Smooth muscle cell (in vitro differentiated cells): ENCODE data around the gene USP53. TPM values are rescaled to one million over a fixed set of nuclear protein-coding genes. Genes with fewer than 3 reads are reported as not detected.

ENCODE experiments used
- DNase-seq: peaks from one replicate; lab custom pipeline; 2025; ENCODE audit not compliant: unreplicated experiment; lab: John Stamatoyannopoulos, UW
- H2AFZ ChIP-seq: fragments of 200-600 bp; sonication (generic); 2 replicates; pipeline ENCODE4 v1.6.0; 2016; ENCODE audit warnings: antibody characterized with exemption, low read depth, mild to moderate bottlenecking
- H3F3A ChIP-seq: fragments of 200-600 bp; sonication (generic); 2 replicates; pipeline ENCODE4 v1.6.0; 2017; ENCODE audit warnings: antibody characterized with exemption, low read depth
- H3K27ac ChIP-seq: fragments of 200-600 bp; sonication (generic); 2 replicates; pipeline ENCODE4 v1.5.1; 2016; ENCODE audit warnings: low read depth, mild to moderate bottlenecking
- H3K27me3 ChIP-seq: fragments of 200-600 bp; sonication (generic); 2 replicates; pipeline ENCODE4 v1.6.1; 2016; ENCODE audit warnings: low read depth, mild to moderate bottlenecking
- H3K36me3 ChIP-seq: fragments of 200-600 bp; sonication (generic); 2 replicates; pipeline ENCODE4 v1.5.1; 2016; ENCODE audit warnings: low read depth
- H3K4me1 ChIP-seq: fragments of 200-600 bp; sonication (generic); 2 replicates; pipeline ENCODE4 v1.5.1; 2016; ENCODE audit warnings: low read depth
- H3K4me2 ChIP-seq: fragments of 200-600 bp; sonication (generic); 2 replicates; pipeline ENCODE4 v1.6.0; 2016; ENCODE audit warnings: mild to moderate bottlenecking
- H3K4me3 ChIP-seq: fragments of 200-600 bp; sonication (generic); 2 replicates; pipeline ENCODE4 v1.5.1; 2016; ENCODE audit warnings: mild to moderate bottlenecking
- H3K79me2 ChIP-seq: fragments of 200-600 bp; sonication (generic); 2 replicates; pipeline ENCODE4 v1.6.0; 2016; ENCODE audit warnings: low read depth, mild to moderate bottlenecking
- H3K9ac ChIP-seq: fragments of 200-600 bp; sonication (generic); 2 replicates; pipeline ENCODE4 v1.6.0; 2016; ENCODE audit warnings: low read depth
- H3K9me3 ChIP-seq: fragments of 200-600 bp; sonication (generic); replicated peaks from 2 replicates; pipeline ENCODE4 v1.5.1; 2016; ENCODE audit warnings: low read depth
- H4K20me1 ChIP-seq: fragments of 200-600 bp; sonication (generic); 2 replicates; pipeline ENCODE4 v1.6.0; 2016; ENCODE audit warnings: low read depth
- CTCF ChIP-seq: fragments of 200-600 bp; sonication (generic); IDR thresholded peaks from 2 replicates; pipeline ENCODE4 v1.5.1; 2017; ENCODE audit warnings: borderline replicate concordance, mild to moderate bottlenecking, antibody characterized with exemption; ENCODE audit not compliant: insufficient read depth, poor library complexity, severe bottlenecking
- WGBS: methylation state at CpG from one replicate; pipeline ENCODE4 v1.1.7; 2016; ENCODE audit warnings: low lambda C conversion rate; 5-methylcytosine and 5-hydroxymethylcytosine counted together
- polyA plus RNA-seq: library from polyadenylated mRNA; unstranded; fragments of >200 nt; fragmentation: Nextera tagmentation; extraction: Ambion mirVana; gene quantifications from 2 replicates; pipeline ENCODE4 v1.2.1, GENCODE V29; 2016
- total RNA-seq: library from RNA; depleted of rRNA; stranded (reverse); fragments of >200 nt; gene quantifications from 2 replicates; pipeline ENCODE4 v1.2.3, GENCODE V29; 2014

The USP53 gene
- total and polyA plus RNA-seq, 2 experiments from 2014 or later, result 4.2 to 16.3 TPM

GRCh38 chr4:119179011-119179410 is 33.5 kb upstream of the USP53 start:
- Histone ChIP-seq H3K27me3 (no peaks in the 10 kb centered on the region), H2AFZ (no peak overlapping the region), H3K79me2 (no peaks in the 10 kb centered on the region), H3K9ac (no peak overlapping the region), H3K36me3 (no peaks in the 10 kb centered on the region), H4K20me1 (no peaks in the 10 kb centered on the region), H3K4me2 (no peak overlapping the region), H3K4me1 (no peaks in the 10 kb centered on the region), H3K27ac (no peak overlapping the region), H3K9me3 (no peaks in the 10 kb centered on the region), H3F3A (no peaks in the 10 kb centered on the region), H3K4me3 (no peak overlapping the region)
- WGBS, result 95% methylated on average over 1 of the region's 1 CpG
- no peak for DNase-seq
- TF ChIP-seq CTCF, result no peak

GRCh38 chr4:119184128-119184527 is 28.4 kb upstream of the USP53 start:
- no peak overlapping the region for H3K4me3 ChIP-seq
- H2AFZ ChIP-seq, result no peak overlapping the region
- no peak overlapping the region for H3K4me2 ChIP-seq
- H4K20me1 ChIP-seq, result no peaks in the 10 kb centered on the region
- no peaks in the 10 kb centered on the region for H3F3A ChIP-seq
- no peaks in the 10 kb centered on the region for H3K36me3 ChIP-seq
- WGBS, result 81% methylated on average over 2 of the region's 2 CpGs
- no peaks in the 10 kb centered on the region for H3K79me2 ChIP-seq
- no peaks in the 10 kb centered on the region for H3K27me3 ChIP-seq
- DNase-seq, result no peak
- no peak overlapping the region for H3K27ac ChIP-seq
- no peaks in the 10 kb centered on the region for H3K9me3 ChIP-seq
- H3K4me1 ChIP-seq, result no peaks in the 10 kb centered on the region
- TF ChIP-seq CTCF, result no peak
- no peak overlapping the region for H3K9ac ChIP-seq

GRCh38 chr4:119189638-119190037 is 22.9 kb upstream of the USP53 start:
- no peaks in the 10 kb centered on the region for H3K79me2 ChIP-seq
- H3K9ac ChIP-seq, result no peak overlapping the region
- no peak for DNase-seq
- no peaks in the 10 kb centered on the region for H3K27me3 ChIP-seq
- H3K4me1 ChIP-seq, result no peaks in the 10 kb centered on the region
- no peaks in the 10 kb centered on the region for H4K20me1 ChIP-seq
- no peak overlapping the region for H3K4me2 ChIP-seq
- no peaks in the 10 kb centered on the region for H3F3A ChIP-seq
- H3K9me3 ChIP-seq, result no peaks in the 10 kb centered on the region
- WGBS, result 65% methylated on average over 1 of the region's 1 CpG
- no peak overlapping the region for H3K27ac ChIP-seq
- no peaks in the 10 kb centered on the region for H3K36me3 ChIP-seq
- no peak overlapping the region for H3K4me3 ChIP-seq
- TF ChIP-seq CTCF, result no peak
- H2AFZ ChIP-seq, result no peak overlapping the region

GRCh38 chr4:119190354-119190753 is 22.2 kb upstream of the USP53 start:
- H3K9me3 ChIP-seq, result no peaks in the 10 kb centered on the region
- no peaks in the 10 kb centered on the region for H3K79me2 ChIP-seq
- H3K27ac ChIP-seq, result no peak overlapping the region
- H3K4me3 ChIP-seq, result no peak overlapping the region
- TF ChIP-seq CTCF, result no peak
- H3K9ac ChIP-seq, result no peak overlapping the region
- 95% methylated on average over 2 of the region's 2 CpGs for WGBS
- DNase-seq, result no peak
- no peaks in the 10 kb centered on the region for H3K4me1 ChIP-seq
- H4K20me1 ChIP-seq, result no peaks in the 10 kb centered on the region
- no peak overlapping the region for H2AFZ ChIP-seq
- no peaks in the 10 kb centered on the region for H3K36me3 ChIP-seq
- no peaks in the 10 kb centered on the region for H3K27me3 ChIP-seq
- no peak overlapping the region for H3K4me2 ChIP-seq
- H3F3A ChIP-seq, result no peaks in the 10 kb centered on the region
